K562 (cell line): ENCODE data around the gene OGDH. TPM values are rescaled to one million over a fixed set of nuclear protein-coding genes. Genes with fewer than 3 reads are reported as not detected.

Experiments
- ARHGAP35 ChIP-seq: fragments of 450-650 bp; IDR thresholded peaks from 2 replicates; pipeline ENCODE4 v1.6.1; 2018; ENCODE audit not compliant: partially characterized antibody
- ARNT ChIP-seq, 2 experiments: fragments of 450-650 bp; IDR thresholded peaks; 2 replicates each; pipeline ENCODE4 v1.6.1; 2016; ENCODE audit warnings: mild to moderate bottlenecking in 1 of 2
- BRF1 ChIP-seq: IDR thresholded peaks from 3 replicates; pipeline ENCODE4 v1.6.1; 2011; ENCODE audit warnings: borderline replicate concordance, mild to moderate bottlenecking; ENCODE audit not compliant: insufficient read length; ENCODE audit errors: extremely low read depth
- CXXC5 ChIP-seq: fragments of 250-450 bp; sonication (Bioruptor Pico); IDR thresholded peaks from 2 replicates; pipeline ENCODE4 v1.8.0; 2022; ENCODE audit warnings: inconsistent platforms, mild to moderate bottlenecking, moderate library complexity
- DNMT1 ChIP-seq: fragments of 450-650 bp; IDR thresholded peaks from 2 replicates; pipeline ENCODE4 v1.6.1; 2016; ENCODE audit warnings: antibody characterized with exemption, mild to moderate bottlenecking
- FOXA1 ChIP-seq: fragments of 450-650 bp; IDR thresholded peaks from 2 replicates; pipeline ENCODE4 v1.6.1; 2016; ENCODE audit warnings: mild to moderate bottlenecking, borderline replicate concordance
- NEUROD1 ChIP-seq: fragments of 150-350 bp; IDR thresholded peaks from 2 replicates; pipeline ENCODE4 v1.6.1; 2014; ENCODE audit warnings: borderline replicate concordance, low read length, low read depth; ENCODE audit not compliant: partially characterized antibody
- PTTG1 ChIP-seq: fragments of 450-650 bp; IDR thresholded peaks from 2 replicates; pipeline ENCODE4 v1.6.1; 2016; ENCODE audit warnings: low read depth, mild to moderate bottlenecking, missing genetic modification characterization, missing compliant biosample characterization
- SMAD2 ChIP-seq: fragments of 150-350 bp; IDR thresholded peaks from 2 replicates; pipeline ENCODE4 v1.6.1; 2014; ENCODE audit warnings: low read depth, mild to moderate bottlenecking, low read length
- TCF7 ChIP-seq: sonication (generic); IDR thresholded peaks from 2 replicates; pipeline ENCODE4 v1.6.1; 2016; ENCODE audit warnings: antibody characterized with exemption, borderline replicate concordance
- TEAD2 ChIP-seq: fragments of 450-650 bp; IDR thresholded peaks from 2 replicates; pipeline ENCODE4 v1.6.1; 2016; ENCODE audit warnings: missing genetic modification characterization, control low read depth, missing compliant biosample characterization
- TRIM28 ChIP-seq: fragments of 450-650 bp; IDR thresholded peaks from 2 replicates; pipeline ENCODE4 v1.6.1; 2017
- ZNF217 ChIP-seq: sonication (generic); formaldehyde crosslinking; IDR thresholded peaks from 2 replicates; pipeline ENCODE4 v1.8.0; 2022; ENCODE audit warnings: mild to moderate bottlenecking, missing genetic modification reagents
- ZNF274 ChIP-seq: IDR thresholded peaks from 2 replicates; pipeline ENCODE4 v1.6.1; 2011; ENCODE audit warnings: low read depth, mild to moderate bottlenecking, low read length, moderate library complexity, borderline replicate concordance
- ZNF707 ChIP-seq: fragments of 250-450 bp; sonication (Bioruptor Pico); conservative IDR thresholded peaks from 2 replicates; pipeline ENCODE4 v1.8.0; 2022; ENCODE audit warnings: inconsistent platforms, mild to moderate bottlenecking, moderate library complexity
- polyA plus RNA-seq, 8 experiments: library from polyadenylated mRNA; depleted of rRNA in 4 of 8; stranded (reverse) in 5 of 8; unstranded in 3 of 8; fragments of >200 nt; fragmentation: Nextera tagmentation in 2 of 8; fragmentation: Illumina TruSeq in 1 of 8; extraction: Ambion mirVana in 2 of 8; extraction: Trizol in 1 of 8; gene quantifications; 2 replicates each; pipeline versions ENCODE4 v1.2.1 to v1.2.3, GENCODE V29; 2011 to 2014; ENCODE audit warnings: inconsistent platforms in 1 of 8, missing spikeins in 1 of 8
- total RNA-seq, 7 experiments: library from RNA; depleted of rRNA in 6 of 7; stranded (reverse); fragments of >200 nt in 6 of 7; fragmentation: Illumina TruSeq in 2 of 7; extraction: Trizol in 2 of 7; gene quantifications; 2 replicates each; pipeline versions ENCODE4 v1.2.1 to v1.2.3, GENCODE V29; 2011 to 2021; ENCODE audit warnings: low replicate concordance in 1 of 7
- TF ChIP-seq, protein P1 (sequence below): IDR thresholded peaks from 3 replicates; pipeline ENCODE4 v1.6.1; 2011; ENCODE audit warnings: borderline replicate concordance, mild to moderate bottlenecking; ENCODE audit not compliant: insufficient read length, insufficient read depth
- TF ChIP-seq, protein P2 (sequence below): IDR thresholded peaks from 2 replicates; pipeline ENCODE4 v1.6.1; 2016; ENCODE audit warnings: missing genetic modification characterization, missing compliant biosample characterization
- TF ChIP-seq, protein P3 (sequence below): fragments of 450-650 bp; IDR thresholded peaks from 2 replicates; pipeline ENCODE4 v1.6.1; 2016; ENCODE audit warnings: low read depth

Gene OGDH
- total and polyA plus RNA-seq, 9 of the 15 experiments (the other 6 are each of a cell fraction or from before 2014, with no cell fraction given): 3.1 to 80.3 (median 23.5) TPM

DNA sequence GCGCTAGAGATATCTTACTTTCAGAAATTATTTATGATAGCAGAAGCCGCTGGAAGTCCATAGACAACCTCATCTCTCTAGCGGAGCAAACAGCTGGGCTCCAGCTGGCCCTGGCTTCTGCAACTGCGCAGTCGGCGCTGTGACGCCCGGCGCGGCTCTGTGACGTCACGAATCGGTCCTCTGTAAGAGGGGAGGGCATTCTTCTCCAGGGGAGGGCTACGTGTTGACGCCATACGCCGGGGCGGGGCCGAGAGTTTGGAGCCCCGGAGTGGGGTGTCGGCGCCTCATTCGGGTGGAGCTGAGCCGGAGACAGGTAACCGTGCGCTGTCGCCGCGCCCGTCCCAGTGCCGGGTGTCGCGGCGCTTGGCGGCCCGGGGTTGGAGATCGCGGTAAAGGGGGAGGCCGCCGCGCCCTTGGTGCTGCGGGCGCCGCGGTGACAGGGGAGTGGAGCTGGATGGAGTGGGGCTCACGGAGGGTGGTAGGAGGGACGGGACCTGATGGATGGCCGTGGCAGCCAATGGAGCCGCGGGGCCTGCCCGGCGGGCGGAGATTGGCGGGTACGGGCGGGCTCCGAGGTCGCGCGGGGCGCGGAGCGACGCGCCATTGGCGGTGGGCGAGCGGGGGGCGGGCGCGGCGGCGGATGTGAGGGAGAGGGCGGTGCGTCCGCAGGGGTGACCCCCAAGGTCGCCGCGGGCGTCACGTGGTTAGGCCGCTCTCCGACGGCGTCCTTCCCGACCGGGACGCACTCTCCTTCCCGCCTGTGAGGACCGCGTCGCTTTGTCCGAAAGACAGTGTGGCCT, at the start of gene OGDH (continued):
- TF ChIP-seq, protein P1, sequence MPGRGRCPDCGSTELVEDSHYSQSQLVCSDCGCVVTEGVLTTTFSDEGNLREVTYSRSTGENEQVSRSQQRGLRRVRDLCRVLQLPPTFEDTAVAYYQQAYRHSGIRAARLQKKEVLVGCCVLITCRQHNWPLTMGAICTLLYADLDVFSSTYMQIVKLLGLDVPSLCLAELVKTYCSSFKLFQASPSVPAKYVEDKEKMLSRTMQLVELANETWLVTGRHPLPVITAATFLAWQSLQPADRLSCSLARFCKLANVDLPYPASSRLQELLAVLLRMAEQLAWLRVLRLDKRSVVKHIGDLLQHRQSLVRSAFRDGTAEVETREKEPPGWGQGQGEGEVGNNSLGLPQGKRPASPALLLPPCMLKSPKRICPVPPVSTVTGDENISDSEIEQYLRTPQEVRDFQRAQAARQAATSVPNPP: no peak
- TF ChIP-seq TCF7 (peak; percentile 91; the same call in 1 of the 2 replicates), ZNF274 (no peak), ARNT (IDR thresholded peaks at IDR 0.05) (peak in 1 of 2 experiments; percentile 48; a peak in 1 of 4 replicates), NEUROD1 (peak; percentile 88), ARHGAP35 (no peak), PTTG1 (tag) (no peak), SMAD2 (no peak), ZNF217 (no peak), CXXC5 (CRISPR knock-in tag) (peak; percentile 99), ZNF707 (CRISPR knock-in tag) (peak; percentile 100), DNMT1 (no peak), BRF1 (no peak), TEAD2 (tag) (no peak), FOXA1 (no peak), TRIM28 (peak; percentile 86)
- TF ChIP-seq, protein P2, sequence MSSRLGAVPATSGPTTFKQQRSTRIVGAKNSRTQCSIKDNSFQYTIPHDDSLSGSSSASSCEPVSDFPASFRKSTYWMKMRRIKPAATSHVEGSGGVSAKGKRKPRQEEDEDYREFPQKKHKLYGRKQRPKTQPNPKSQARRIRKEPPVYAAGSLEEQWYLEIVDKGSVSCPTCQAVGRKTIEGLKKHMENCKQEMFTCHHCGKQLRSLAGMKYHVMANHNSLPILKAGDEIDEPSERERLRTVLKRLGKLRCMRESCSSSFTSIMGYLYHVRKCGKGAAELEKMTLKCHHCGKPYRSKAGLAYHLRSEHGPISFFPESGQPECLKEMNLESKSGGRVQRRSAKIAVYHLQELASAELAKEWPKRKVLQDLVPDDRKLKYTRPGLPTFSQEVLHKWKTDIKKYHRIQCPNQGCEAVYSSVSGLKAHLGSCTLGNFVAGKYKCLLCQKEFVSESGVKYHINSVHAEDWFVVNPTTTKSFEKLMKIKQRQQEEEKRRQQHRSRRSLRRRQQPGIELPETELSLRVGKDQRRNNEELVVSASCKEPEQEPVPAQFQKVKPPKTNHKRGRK (tag): no peak
- TF ChIP-seq, protein P3, sequence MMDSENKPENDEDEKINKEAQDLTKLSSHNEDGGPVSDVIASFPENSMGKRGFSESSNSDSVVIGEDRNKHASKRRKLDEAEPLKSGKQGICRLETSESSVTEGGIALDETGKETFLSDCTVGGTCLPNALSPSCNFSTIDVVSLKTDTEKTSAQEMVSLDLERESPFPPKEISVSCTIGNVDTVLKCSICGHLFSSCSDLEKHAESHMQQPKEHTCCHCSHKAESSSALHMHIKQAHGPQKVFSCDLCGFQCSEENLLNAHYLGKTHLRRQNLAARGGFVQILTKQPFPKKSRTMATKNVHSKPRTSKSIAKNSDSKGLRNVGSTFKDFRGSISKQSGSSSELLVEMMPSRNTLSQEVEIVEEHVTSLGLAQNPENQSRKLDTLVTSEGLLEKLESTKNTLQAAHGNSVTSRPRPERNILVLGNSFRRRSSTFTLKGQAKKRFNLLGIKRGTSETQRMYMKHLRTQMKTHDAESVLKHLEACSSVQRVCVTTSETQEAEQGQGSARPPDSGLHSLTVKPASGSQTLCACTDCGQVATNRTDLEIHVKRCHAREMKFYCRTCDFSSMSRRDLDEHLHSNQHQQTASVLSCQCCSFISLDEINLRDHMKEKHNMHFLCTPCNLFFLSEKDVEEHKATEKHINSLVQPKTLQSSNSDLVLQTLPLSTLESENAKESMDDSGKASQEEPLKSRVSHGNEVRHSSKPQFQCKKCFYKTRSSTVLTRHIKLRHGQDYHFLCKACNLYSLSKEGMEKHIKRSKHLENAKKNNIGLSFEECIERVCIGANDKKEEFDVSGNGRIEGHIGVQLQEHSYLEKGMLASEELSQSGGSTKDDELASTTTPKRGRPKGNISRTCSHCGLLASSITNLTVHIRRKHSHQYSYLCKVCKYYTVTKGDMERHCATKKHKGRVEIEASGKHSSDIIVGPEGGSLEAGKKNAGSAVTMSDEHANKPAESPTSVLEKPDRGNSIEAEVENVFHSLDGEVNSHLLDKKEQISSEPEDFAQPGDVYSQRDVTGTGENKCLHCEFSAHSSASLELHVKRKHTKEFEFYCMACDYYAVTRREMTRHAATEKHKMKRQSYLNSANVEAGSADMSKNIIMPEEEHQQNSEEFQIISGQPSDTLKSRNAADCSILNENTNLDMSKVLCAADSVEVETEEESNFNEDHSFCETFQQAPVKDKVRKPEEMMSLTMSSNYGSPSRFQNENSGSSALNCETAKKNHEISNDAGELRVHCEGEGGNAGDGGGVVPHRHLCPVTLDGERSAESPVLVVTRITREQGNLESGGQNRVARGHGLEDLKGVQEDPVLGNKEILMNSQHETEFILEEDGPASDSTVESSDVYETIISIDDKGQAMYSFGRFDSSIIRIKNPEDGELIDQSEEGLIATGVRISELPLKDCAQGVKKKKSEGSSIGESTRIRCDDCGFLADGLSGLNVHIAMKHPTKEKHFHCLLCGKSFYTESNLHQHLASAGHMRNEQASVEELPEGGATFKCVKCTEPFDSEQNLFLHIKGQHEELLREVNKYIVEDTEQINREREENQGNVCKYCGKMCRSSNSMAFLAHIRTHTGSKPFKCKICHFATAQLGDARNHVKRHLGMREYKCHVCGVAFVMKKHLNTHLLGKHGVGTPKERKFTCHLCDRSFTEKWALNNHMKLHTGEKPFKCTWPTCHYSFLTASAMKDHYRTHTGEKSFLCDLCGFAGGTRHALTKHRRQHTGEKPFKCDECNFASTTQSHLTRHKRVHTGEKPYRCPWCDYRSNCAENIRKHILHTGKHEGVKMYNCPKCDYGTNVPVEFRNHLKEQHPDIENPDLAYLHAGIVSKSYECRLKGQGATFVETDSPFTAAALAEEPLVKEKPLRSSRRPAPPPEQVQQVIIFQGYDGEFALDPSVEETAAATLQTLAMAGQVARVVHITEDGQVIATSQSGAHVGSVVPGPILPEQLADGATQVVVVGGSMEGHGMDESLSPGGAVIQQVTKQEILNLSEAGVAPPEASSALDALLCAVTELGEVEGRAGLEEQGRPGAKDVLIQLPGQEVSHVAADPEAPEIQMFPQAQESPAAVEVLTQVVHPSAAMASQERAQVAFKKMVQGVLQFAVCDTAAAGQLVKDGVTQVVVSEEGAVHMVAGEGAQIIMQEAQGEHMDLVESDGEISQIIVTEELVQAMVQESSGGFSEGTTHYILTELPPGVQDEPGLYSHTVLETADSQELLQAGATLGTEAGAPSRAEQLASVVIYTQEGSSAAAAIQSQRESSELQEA: no peak
